Uterus (tissue), 4 donors: ENCODE data around the gene RALGPS1. TPM values are rescaled to one million over a fixed set of nuclear protein-coding genes. Genes with fewer than 3 reads are reported as not detected.
A peak's percentile ranks its signal among the peaks of the same experiment; 100 is the strongest.

Experiments used
- DNase-seq, 2 donors: peaks; one replicate each; pipeline ENCODE4 v3.0.0-alpha.2; 2019 to 2020
- H3K27ac ChIP-seq, 2 donors: fragments of 200-600 bp; sonication (generic); 1 replicate in 1 of 2; 2 replicates in 1 of 2; pipeline ENCODE4 v1.5.1; 2016 to 2018
- H3K27me3 ChIP-seq, 2 donors: fragments of 200-600 bp; sonication (generic); one replicate each; pipeline ENCODE4 v1.5.1; 2018 to 2019; ENCODE audit warnings: control low read depth in 1 of 2
- H3K36me3 ChIP-seq, 2 donors: fragments of 200-600 bp; sonication (generic); one replicate each; pipeline ENCODE4 v1.5.1; 2019; ENCODE audit warnings: control low read depth in 1 of 2
- H3K4me1 ChIP-seq, 2 donors: fragments of 200-600 bp; sonication (generic); one replicate each; pipeline ENCODE4 v1.5.1; 2018 to 2019; ENCODE audit warnings: control low read depth in 1 of 2
- H3K4me3 ChIP-seq, 2 donors: fragments of 200-600 bp; sonication (generic); 1 replicate in 1 of 2; 2 replicates in 1 of 2; pipeline ENCODE4 v1.5.1; 2018 to 2019; ENCODE audit warnings: mild to moderate bottlenecking in 1 of 2
- H3K9me3 ChIP-seq, 2 donors: fragments of 200-600 bp; sonication (generic); one replicate each; pipeline ENCODE4 v1.5.1; 2019; ENCODE audit warnings: control low read depth in 1 of 2
- POLR2A ChIP-seq, 2 donors: fragments of 450-650 bp; IDR thresholded peaks; one replicate each; pipeline ENCODE4 v1.6.1; 2016; ENCODE audit warnings: antibody characterized with exemption in 2 of 2, mild to moderate bottlenecking in 1 of 2, moderate library complexity in 1 of 2
- intact Hi-C: fragments of 100-400 bp; cut with DNase I; formaldehyde crosslinking; loops from one replicate; pipeline ENCODE4 v1.15.1; 2023; ENCODE audit warnings: low total_unique reads
- total RNA-seq, 4 donors: library from RNA; depleted of rRNA in 3 of 4; stranded (reverse); fragments of >200 nt in 3 of 4; gene quantifications; one replicate each; pipeline versions ENCODE4 v1.1.0 to v1.2.4, GENCODE V29; 2014 to 2023
- TF ChIP-seq, protein P1 (sequence below), 4 experiments: fragments of 200-600 bp in 2 of 4; fragments of 450-650 bp in 2 of 4; sonication (generic) in 2 of 4; IDR thresholded peaks; one replicate each; pipeline ENCODE4 v1.5.1; 2016 to 2019; ENCODE audit warnings: antibody characterized with exemption in 4 of 4, mild to moderate bottlenecking in 2 of 4, moderate library complexity in 1 of 4
- donor health status: DM: yes; HTN: yes; CAD: no.

Gene RALGPS1
- total RNA-seq, 4 donors from 2014 or later: 8.5 to 16.7 (median 14.5) TPM

GRCh38 chr9:127078336-127078735, 163.8 kb downstream of the RALGPS1 start:
- intact Hi-C loops: no loop called here
- H3K27me3 ChIP-seq: no peaks in the 10 kb centered on the region
- DNase-seq: peak in 1 of 2 donors; percentile 10
- no peaks in the 10 kb centered on the region for H3K9me3 ChIP-seq
- no peak overlapping the region for H3K27ac ChIP-seq
- TF ChIP-seq, protein P1, sequence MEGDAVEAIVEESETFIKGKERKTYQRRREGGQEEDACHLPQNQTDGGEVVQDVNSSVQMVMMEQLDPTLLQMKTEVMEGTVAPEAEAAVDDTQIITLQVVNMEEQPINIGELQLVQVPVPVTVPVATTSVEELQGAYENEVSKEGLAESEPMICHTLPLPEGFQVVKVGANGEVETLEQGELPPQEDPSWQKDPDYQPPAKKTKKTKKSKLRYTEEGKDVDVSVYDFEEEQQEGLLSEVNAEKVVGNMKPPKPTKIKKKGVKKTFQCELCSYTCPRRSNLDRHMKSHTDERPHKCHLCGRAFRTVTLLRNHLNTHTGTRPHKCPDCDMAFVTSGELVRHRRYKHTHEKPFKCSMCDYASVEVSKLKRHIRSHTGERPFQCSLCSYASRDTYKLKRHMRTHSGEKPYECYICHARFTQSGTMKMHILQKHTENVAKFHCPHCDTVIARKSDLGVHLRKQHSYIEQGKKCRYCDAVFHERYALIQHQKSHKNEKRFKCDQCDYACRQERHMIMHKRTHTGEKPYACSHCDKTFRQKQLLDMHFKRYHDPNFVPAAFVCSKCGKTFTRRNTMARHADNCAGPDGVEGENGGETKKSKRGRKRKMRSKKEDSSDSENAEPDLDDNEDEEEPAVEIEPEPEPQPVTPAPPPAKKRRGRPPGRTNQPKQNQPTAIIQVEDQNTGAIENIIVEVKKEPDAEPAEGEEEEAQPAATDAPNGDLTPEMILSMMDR (IDR thresholded peaks at IDR 0.05): no peak
- TF ChIP-seq POLR2A (IDR thresholded peaks at IDR 0.05): no peak
- H3K4me1 ChIP-seq: peaks cover 0 to 6% of the 10 kb centered on the region in 2 donors
- H3K36me3 ChIP-seq: no peaks in the 10 kb centered on the region
- H3K4me3 ChIP-seq: no peak overlapping the region

DNA sequence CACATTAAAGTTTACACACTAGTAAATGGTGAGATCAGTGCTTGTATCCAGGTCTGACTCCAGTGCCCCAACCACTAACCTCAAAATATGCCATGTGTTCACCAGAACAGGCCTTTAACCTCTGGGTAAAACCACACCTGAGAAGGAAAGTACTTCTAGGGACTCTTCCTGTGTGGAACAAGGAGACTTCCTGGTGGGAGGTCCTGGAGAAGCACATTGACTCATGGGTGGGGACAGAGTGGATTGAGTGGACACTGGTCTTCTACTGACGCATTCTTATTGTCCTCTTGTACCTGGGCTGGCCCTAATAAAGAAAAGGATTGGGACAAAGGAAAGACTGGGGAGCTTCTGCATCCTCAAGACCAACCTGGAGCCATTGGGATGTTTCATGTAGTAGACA, 164.4 kb downstream of the RALGPS1 start:
- Histone ChIP-seq H3K4me3 (no peak overlapping the region), H3K9me3 (no peaks in the 10 kb centered on the region), H3K4me1 (peaks cover 0 to 6% of the 10 kb centered on the region in 2 donors), H3K27me3 (no peaks in the 10 kb centered on the region), H3K36me3 (no peaks in the 10 kb centered on the region), H3K27ac (no peak overlapping the region)
- DNase-seq: peak in 1 of 2 donors; percentile 6
- intact Hi-C loops: no loop called here
- TF ChIP-seq POLR2A (IDR thresholded peaks at IDR 0.05): no peak
- TF ChIP-seq, protein P1 (IDR thresholded peaks at IDR 0.05): no peak

- H3K27me3 ChIP-seq: no peaks in the 10 kb centered on the region
- TF ChIP-seq POLR2A (IDR thresholded peaks at IDR 0.05): no peak
- TF ChIP-seq, protein P1 (IDR thresholded peaks at IDR 0.05): no peak
- no peak overlapping the region for H3K27ac ChIP-seq
- peak in 1 of 2 donors; percentile 10 for DNase-seq
- H3K9me3 ChIP-seq: no peaks in the 10 kb centered on the region
- H3K36me3 ChIP-seq: no peaks in the 10 kb centered on the region
- peaks cover 0 to 6% of the 10 kb centered on the region in 2 donors for H3K4me1 ChIP-seq
- H3K4me3 ChIP-seq: no peak overlapping the region
- intact Hi-C loops: no loop called here
Measured at GRCh38 chr9:127079446-127080140, 165.0 kb downstream of the RALGPS1 start.

- H3K27ac ChIP-seq: no peak overlapping the region
- no peak overlapping the region for H3K4me3 ChIP-seq
- intact Hi-C loops: no loop called here
- peak in 1 of 2 donors; percentile 7 for DNase-seq
- no peaks in the 10 kb centered on the region for H3K9me3 ChIP-seq
- no peaks in the 10 kb centered on the region for H3K27me3 ChIP-seq
- peaks cover 0 to 6% of the 10 kb centered on the region in 2 donors for H3K4me1 ChIP-seq
- no peak for TF ChIP-seq POLR2A (IDR thresholded peaks at IDR 0.05)
- TF ChIP-seq, protein P1 (IDR thresholded peaks at IDR 0.05): no peak
- H3K36me3 ChIP-seq: no peaks in the 10 kb centered on the region
Measured at GRCh38 chr9:127081250-127082185, 166.9 kb downstream of the RALGPS1 start.
